ENCODE measurements around the gene FOXP1. TPM values are rescaled to one million over a fixed set of nuclear protein-coding genes. Genes with fewer than 3 reads are reported as not detected.

FOXP1 gene
- total and polyA plus RNA-seq, 7 experiments from 2014 or later, result 104 to 537 (median 444) TPM

DNA sequence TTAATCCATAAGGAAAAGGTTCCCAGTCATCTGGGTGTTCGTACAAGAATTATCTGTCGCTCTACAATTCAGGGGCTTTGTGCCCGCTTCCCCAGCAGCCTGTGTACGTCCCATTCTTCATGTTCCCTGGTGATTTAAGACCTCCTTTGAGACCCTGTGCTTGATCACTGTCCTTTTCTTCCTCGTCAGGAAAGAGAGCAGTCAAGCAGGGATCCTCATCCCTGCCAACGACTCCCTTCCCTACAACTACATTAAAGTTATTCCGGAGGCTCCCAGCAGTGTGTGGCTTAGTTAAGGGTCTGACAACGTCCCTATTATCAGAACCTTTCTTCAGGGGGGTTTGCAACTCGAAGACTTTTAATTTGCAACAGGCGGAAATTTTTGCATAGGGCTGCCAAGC is 175.7 kb downstream of the FOXP1 start:
- Mint-ChIP-seq H3K27ac (peak overlapping the region in 8 of 9 donors; percentile 22 to 99 (median 72)), H3K36me3 (peaks cover 5 to 64% (median 34%) of the 10 kb centered on the region in 5 donors), H3K4me1 (peaks cover 0 to 97% (median 89%) of the 10 kb centered on the region in 7 donors), H3K4me3 (no peak overlapping the region), H3K9me3 (no peaks in the 10 kb centered on the region), H3K27me3 (peaks cover 0 to 41% (median 0%) of the 10 kb centered on the region in 5 donors)
- no peak for ATAC-seq
- CTCF ChIA-PET, result no interaction called here
- Histone ChIP-seq H3K4me1 (ENCODE audit: control insufficient read depth in 2 of 2, insufficient read depth in 2 of 2, low read length in 2 of 2) (peaks cover 4 to 48% of the 10 kb centered on the region in 2 donors), H3K9me3 (ENCODE audit: control insufficient read depth in 2 of 3, low read length in 3 of 3) (no peaks in the 10 kb centered on the region), H3K27me3 (ENCODE audit: control insufficient read depth in 2 of 2, insufficient read depth in 2 of 2, low read length in 2 of 2) (no peaks in the 10 kb centered on the region), H3K27ac (ENCODE audit: low read depth, low read length) (no peak overlapping the region), H3K4me3 (ENCODE audit: low read length) (no peak overlapping the region), H3K36me3 (ENCODE audit: control insufficient read depth in 2 of 3, insufficient read depth in 3 of 3, low read length in 3 of 3) (no peaks in the 10 kb centered on the region)
- POLR2A ChIA-PET, result no interaction called here
- no peak for DNase-seq
- intact Hi-C loops (cut with micrococcal nuclease), result no loop called here

DNA sequence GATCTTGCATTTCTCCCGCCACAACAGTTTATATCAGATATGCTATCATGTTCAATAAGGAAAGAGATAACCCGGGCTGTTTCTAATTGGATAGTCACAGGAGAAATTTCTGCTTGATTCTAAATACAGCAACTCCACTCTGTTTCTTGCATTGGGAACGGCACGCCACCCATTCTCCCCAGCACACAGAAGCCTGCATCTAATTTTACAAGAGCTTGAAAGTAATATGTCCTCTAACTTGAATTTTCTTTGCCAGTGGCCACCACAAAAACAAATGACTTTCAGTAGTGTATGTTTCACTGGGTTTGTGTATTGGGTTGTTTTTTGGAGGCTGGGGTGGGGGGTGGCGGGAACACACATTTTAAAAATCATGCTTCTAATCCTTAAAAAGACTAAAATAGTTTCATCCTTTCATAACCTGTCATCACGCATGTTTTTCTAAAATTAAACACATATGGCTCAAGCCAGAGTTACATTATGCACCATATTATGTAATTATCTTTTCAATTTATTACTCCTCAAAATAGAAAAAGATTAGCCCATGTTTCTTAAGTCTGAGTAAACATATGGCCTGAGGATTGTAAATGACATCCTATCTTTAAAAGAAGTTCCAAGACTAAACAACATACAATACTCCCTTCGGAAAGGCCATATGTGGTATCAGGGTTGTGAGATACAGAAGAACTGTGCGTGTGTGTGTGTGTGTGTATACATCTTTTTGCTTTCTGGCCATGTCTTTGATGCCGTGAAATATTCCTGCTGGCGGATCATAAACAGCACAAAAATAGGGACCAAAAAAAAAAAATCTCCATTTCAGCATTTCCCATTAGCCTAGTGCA is 176.3 kb downstream of the FOXP1 start:
- Histone ChIP-seq H3K27me3 (ENCODE audit: control insufficient read depth in 2 of 2, insufficient read depth in 2 of 2, low read length in 2 of 2) (no peaks in the 10 kb centered on the region), H3K27ac (ENCODE audit: low read depth, low read length) (no peak overlapping the region), H3K9me3 (ENCODE audit: control insufficient read depth in 2 of 3, low read length in 3 of 3) (no peaks in the 10 kb centered on the region), H3K4me1 (ENCODE audit: control insufficient read depth in 2 of 2, insufficient read depth in 2 of 2, low read length in 2 of 2) (peaks cover 5 to 50% of the 10 kb centered on the region in 2 donors), H3K36me3 (ENCODE audit: control insufficient read depth in 2 of 3, insufficient read depth in 3 of 3, low read length in 3 of 3) (no peaks in the 10 kb centered on the region), H3K4me3 (ENCODE audit: low read length) (no peak overlapping the region)
- no peak for DNase-seq
- H3K27ac Mint-ChIP-seq, result peak overlapping the region in 8 of 9 donors; percentile 52 to 99 (median 70)
- H3K4me1 Mint-ChIP-seq, result peaks cover 0 to 97% (median 89%) of the 10 kb centered on the region in 7 donors
- ChIA-PET POLR2A (interaction anchor here (1.0 kb wide), 1 partner anchor 14 kb away, joined by 3 read pairs; no protein-coding TSS in a partner anchor), CTCF (no interaction called here)
- H3K9me3 Mint-ChIP-seq, result no peaks in the 10 kb centered on the region
- peaks cover 5 to 61% (median 35%) of the 10 kb centered on the region in 5 donors for H3K36me3 Mint-ChIP-seq
- H3K27me3 Mint-ChIP-seq, result peaks cover 0 to 38% (median 0%) of the 10 kb centered on the region in 5 donors
- peak overlapping the region in 2 of 10 donors; percentile 10 to 15 for H3K4me3 Mint-ChIP-seq
- no peak for ATAC-seq
- intact Hi-C loops (cut with micrococcal nuclease), result no loop called here

- Mint-ChIP-seq H3K4me1 (peaks cover 10 to 99% (median 88%) of the 10 kb centered on the region in 7 donors), H3K36me3 (peaks cover 5 to 44% (median 28%) of the 10 kb centered on the region in 5 donors), H3K9me3 (no peaks in the 10 kb centered on the region), H3K27me3 (peaks cover 0 to 36% (median 0%) of the 10 kb centered on the region in 5 donors), H3K27ac (peak overlapping the region in 8 of 9 donors; percentile 81 to 98 (median 90)), H3K4me3 (peak overlapping the region in 8 of 10 donors; percentile 5 to 71 (median 49))
- ChIA-PET CTCF (interaction anchor here (0.7 kb wide), 1 partner anchor 110 kb away, joined by 4 read pairs; no protein-coding TSS in a partner anchor), POLR2A (interaction anchor here (0.7 to 1.4 kb wide), 6 partner anchors 13 to 112 kb away, joined by 3 read pairs; no protein-coding TSS in a partner anchor)
- Histone ChIP-seq H3K4me1 (ENCODE audit: control insufficient read depth in 2 of 2, insufficient read depth in 2 of 2, low read length in 2 of 2) (peaks cover 20 to 62% of the 10 kb centered on the region in 2 donors), H3K36me3 (ENCODE audit: control insufficient read depth in 2 of 3, insufficient read depth in 3 of 3, low read length in 3 of 3) (no peaks in the 10 kb centered on the region), H3K9me3 (ENCODE audit: control insufficient read depth in 2 of 3, low read length in 3 of 3) (no peaks in the 10 kb centered on the region), H3K27ac (ENCODE audit: low read depth, low read length) (peak overlapping the region; percentile 86), H3K27me3 (ENCODE audit: control insufficient read depth in 2 of 2, insufficient read depth in 2 of 2, low read length in 2 of 2) (no peaks in the 10 kb centered on the region), H3K4me3 (ENCODE audit: low read length) (no peak overlapping the region)
- ATAC-seq (no peak), DNase-seq (no peak)
- intact Hi-C loops (cut with micrococcal nuclease), result no loop called here
These were observed 180.6 kb downstream of the FOXP1 start for GRCh38 chr3:71402911-71403310.

- POLR2A ChIA-PET, result interaction anchor here (0.7 to 1.1 kb wide), 3 partner anchors 30 to 113 kb away, joined by 3 read pairs; no protein-coding TSS in a partner anchor
- Mint-ChIP-seq H3K9me3 (no peaks in the 10 kb centered on the region), H3K27ac (peak overlapping the region in 8 of 9 donors; percentile 81 to 98 (median 90)), H3K4me3 (peak overlapping the region in 7 of 10 donors; percentile 5 to 71 (median 51)), H3K36me3 (peaks cover 5 to 38% (median 22%) of the 10 kb centered on the region in 5 donors), H3K4me1 (peaks cover 16 to 99% (median 88%) of the 10 kb centered on the region in 7 donors), H3K27me3 (peaks cover 0 to 34% (median 0%) of the 10 kb centered on the region in 5 donors)
- DNase-seq (no peak), ATAC-seq (no peak)
- peaks cover 26 to 68% of the 10 kb centered on the region in 2 donors for H3K4me1 ChIP-seq (ENCODE audit: control insufficient read depth in 2 of 2, insufficient read depth in 2 of 2, low read length in 2 of 2)
- no peaks in the 10 kb centered on the region for H3K9me3 ChIP-seq (ENCODE audit: control insufficient read depth in 2 of 3, low read length in 3 of 3)
- CTCF ChIA-PET, result no interaction called here
- no peak overlapping the region for H3K4me3 ChIP-seq (ENCODE audit: low read length)
- H3K36me3 ChIP-seq (ENCODE audit: control insufficient read depth in 2 of 3, insufficient read depth in 3 of 3, low read length in 3 of 3), result no peaks in the 10 kb centered on the region
- peak overlapping the region; percentile 86 for H3K27ac ChIP-seq (ENCODE audit: low read depth, low read length)
- no peaks in the 10 kb centered on the region for H3K27me3 ChIP-seq (ENCODE audit: control insufficient read depth in 2 of 2, insufficient read depth in 2 of 2, low read length in 2 of 2)
- intact Hi-C loops (cut with micrococcal nuclease), result no loop called here
These were observed 181.2 kb downstream of the FOXP1 start for GRCh38 chr3:71402280-71402679.

GRCh38 chr3:71401695-71402231 is 181.8 kb downstream of the FOXP1 start:
- peak overlapping the region in 9 of 10 donors; percentile 63 to 79 (median 70) for H3K4me3 Mint-ChIP-seq
- H3K9me3 Mint-ChIP-seq, result no peaks in the 10 kb centered on the region
- Histone ChIP-seq H3K9me3 (ENCODE audit: control insufficient read depth in 2 of 3, low read length in 3 of 3) (no peaks in the 10 kb centered on the region), H3K36me3 (ENCODE audit: control insufficient read depth in 2 of 3, insufficient read depth in 3 of 3, low read length in 3 of 3) (no peaks in the 10 kb centered on the region), H3K4me1 (ENCODE audit: control insufficient read depth in 2 of 2, insufficient read depth in 2 of 2, low read length in 2 of 2) (peaks cover 29 to 69% of the 10 kb centered on the region in 2 donors), H3K27me3 (ENCODE audit: control insufficient read depth in 2 of 2, insufficient read depth in 2 of 2, low read length in 2 of 2) (no peaks in the 10 kb centered on the region), H3K4me3 (ENCODE audit: low read length) (no peak overlapping the region), H3K27ac (ENCODE audit: low read depth, low read length) (peak overlapping the region; percentile 86)
- no peak for ATAC-seq
- H3K27ac Mint-ChIP-seq, result peak overlapping the region in 8 of 9 donors; percentile 81 to 98 (median 90)
- peaks cover 18 to 99% (median 88%) of the 10 kb centered on the region in 7 donors for H3K4me1 Mint-ChIP-seq
- DNase-seq, result no peak
- peaks cover 5 to 35% (median 21%) of the 10 kb centered on the region in 5 donors for H3K36me3 Mint-ChIP-seq
- H3K27me3 Mint-ChIP-seq, result peaks cover 0 to 32% (median 0%) of the 10 kb centered on the region in 5 donors
- POLR2A ChIA-PET, result interaction anchor here (0.9 to 1.3 kb wide), 3 partner anchors 16 to 90 kb away, joined by 3 to 5 read pairs (median 3); no protein-coding TSS in a partner anchor
- CTCF ChIA-PET, result no interaction called here
- intact Hi-C loops (cut with micrococcal nuclease), result no loop called here

DNA sequence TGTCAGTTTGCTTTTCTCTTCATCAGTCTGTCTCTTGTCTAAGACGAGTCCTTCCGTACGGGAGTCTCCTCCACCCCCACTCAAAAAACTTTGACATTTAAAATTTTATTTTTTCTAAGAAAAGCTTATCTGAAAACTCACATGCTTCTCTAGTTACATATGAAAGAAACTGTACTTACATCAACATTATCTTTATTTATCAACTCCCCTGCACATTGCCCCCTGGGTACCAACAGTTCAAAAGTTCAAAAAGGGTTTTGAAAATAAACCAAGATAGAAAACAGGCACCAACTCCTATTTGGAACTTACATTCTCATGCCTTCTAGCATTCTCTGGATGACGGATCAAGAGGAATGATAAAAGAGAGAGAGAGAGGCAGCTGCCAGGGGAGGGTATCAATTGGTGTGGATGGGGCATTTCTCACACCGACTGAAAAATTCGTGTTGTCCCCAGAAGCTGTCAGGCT is 182.5 kb downstream of the FOXP1 start:
- ATAC-seq, result no peak
- peaks cover 18 to 99% (median 88%) of the 10 kb centered on the region in 7 donors for H3K4me1 Mint-ChIP-seq

More for the DNA sequence above, 182.5 kb downstream of the FOXP1 start:
- H3K27me3 Mint-ChIP-seq, result peaks cover 0 to 33% (median 0%) of the 10 kb centered on the region in 5 donors
- H3K4me3 Mint-ChIP-seq, result peak overlapping the region in 9 of 10 donors; percentile 63 to 79 (median 70)
- peaks cover 1 to 29% (median 15%) of the 10 kb centered on the region in 5 donors for H3K36me3 Mint-ChIP-seq
- no peaks in the 10 kb centered on the region for H3K9me3 Mint-ChIP-seq
- CTCF ChIA-PET, result no interaction called here
- intact Hi-C loops (cut with micrococcal nuclease), result no loop called here
- Histone ChIP-seq H3K9me3 (ENCODE audit: control insufficient read depth in 2 of 3, low read length in 3 of 3) (no peaks in the 10 kb centered on the region), H3K4me1 (ENCODE audit: control insufficient read depth in 2 of 2, insufficient read depth in 2 of 2, low read length in 2 of 2) (peaks cover 29 to 73% of the 10 kb centered on the region in 2 donors), H3K27ac (ENCODE audit: low read depth, low read length) (peak overlapping the region; percentile 86), H3K4me3 (ENCODE audit: low read length) (no peak overlapping the region), H3K36me3 (ENCODE audit: control insufficient read depth in 2 of 3, insufficient read depth in 3 of 3, low read length in 3 of 3) (no peaks in the 10 kb centered on the region), H3K27me3 (ENCODE audit: control insufficient read depth in 2 of 2, insufficient read depth in 2 of 2, low read length in 2 of 2) (no peaks in the 10 kb centered on the region)
- peak overlapping the region in 8 of 9 donors; percentile 81 to 98 (median 90) for H3K27ac Mint-ChIP-seq
- POLR2A ChIA-PET, result interaction anchor here (0.7 to 1.3 kb wide), 4 partner anchors 10 to 90 kb away, joined by 3 to 5 read pairs (median 3); no protein-coding TSS in a partner anchor
- no peak for DNase-seq

Data from naive thymus-derived CD4-positive, alpha-beta T cell (primary cell).